EH (cell line): ENCODE results near the gene GFPT1.

Source experiments
- DNase-seq: peaks from one replicate; pipeline ENCODE4 v3.0.0-alpha.2; 2015; ENCODE audit warnings: low read depth

GFPT1 gene

GRCh38 chr2:69291004-69291650 lies 95.9 kb downstream of the GFPT1 start:
- peak; percentile 64 for DNase-seq

GRCh38 chr2:69288429-69288828 lies 98.6 kb downstream of the GFPT1 start:
- DNase-seq = no peak

GRCh38 chr2:69287544-69287943 lies 99.5 kb downstream of the GFPT1 start:
- no peak for DNase-seq

GRCh38 chr2:69285379-69285894 lies 101.6 kb downstream of the GFPT1 start:
- no peak for DNase-seq

GRCh38 chr2:69280796-69281412 lies 106.1 kb downstream of the GFPT1 start:
- no peak for DNase-seq

GRCh38 chr2:69279931-69280681 lies 106.9 kb downstream of the GFPT1 start:
- peak; percentile 19 for DNase-seq

GRCh38 chr2:69279211-69279610 lies 107.8 kb downstream of the GFPT1 start:
- DNase-seq = no peak

GRCh38 chr2:69278366-69278765 lies 108.7 kb downstream of the GFPT1 start:
- DNase-seq = peak; percentile 24

- DNase-seq = no peak
Observed at GRCh38 chr2:69275490-69275889, 111.5 kb downstream of the GFPT1 start.

GRCh38 chr2:69272803-69273471 lies 114.1 kb downstream of the GFPT1 start:
- DNase-seq = no peak

- DNase-seq = peak; percentile 65
Observed at GRCh38 chr2:69271831-69272257, 115.2 kb downstream of the GFPT1 start.
